Aorta (tissue), 5 donors: ENCODE measurements around the gene PCNP. TPM values are rescaled to one million over a fixed set of nuclear protein-coding genes. Genes with fewer than 3 reads are reported as not detected.

Experiments
- ATAC-seq: fragments of 200-7000 bp; cut with Tn5 transposase; one replicate; pipeline ENCODE4 v1.9.1; 2022; ENCODE audit warnings: moderate library complexity; ENCODE audit not compliant: low FRiP score
- DNase-seq, 2 donors: peaks; one replicate each; pipeline ENCODE4 v3.0.0-alpha.2; 2020
- H3K27ac ChIP-seq, 2 donors: one replicate each; pipeline ENCODE4 v1.5.1; 2013; ENCODE audit warnings: low read length in 2 of 2, mild to moderate bottlenecking in 2 of 2, moderate library complexity in 2 of 2, control low read depth in 1 of 2, inconsistent platforms in 1 of 2, low read depth in 1 of 2
- H3K27me3 ChIP-seq, 2 donors: one replicate each; pipeline ENCODE4 v1.6.1; 2013; ENCODE audit warnings: control low read depth in 1 of 2, low read length in 1 of 2, mild to moderate bottlenecking in 1 of 2, moderate library complexity in 1 of 2; ENCODE audit not compliant: insufficient read depth in 2 of 2, control insufficient read depth in 1 of 2
- H3K36me3 ChIP-seq, 2 donors: one replicate each; pipeline ENCODE4 v1.6.1; 2013; ENCODE audit warnings: control low read depth in 1 of 2, low read length in 1 of 2, mild to moderate bottlenecking in 1 of 2; ENCODE audit not compliant: insufficient read depth in 2 of 2, control insufficient read depth in 1 of 2
- H3K4me1 ChIP-seq, 2 donors: one replicate each; pipeline ENCODE4 v1.6.1; 2013; ENCODE audit warnings: low read length in 2 of 2, control low read depth in 1 of 2, mild to moderate bottlenecking in 1 of 2, moderate library complexity in 1 of 2; ENCODE audit not compliant: insufficient read depth in 2 of 2, control insufficient read depth in 1 of 2
- H3K4me3 ChIP-seq, 2 donors: one replicate each; pipeline ENCODE4 v1.5.1; 2013; ENCODE audit warnings: low read length in 2 of 2, control low read depth in 1 of 2, mild to moderate bottlenecking in 1 of 2
- H3K9me3 ChIP-seq: one replicate; pipeline ENCODE4 v1.6.1; 2013; ENCODE audit warnings: mild to moderate bottlenecking, low read length; ENCODE audit not compliant: control insufficient read depth
- WGBS, 2 donors: extraction: QIAGEN DNeasy Blood & Tissue Kit; methylation state at CpG; one replicate each; pipeline ENCODE4 v1.1.7; 2013; 5-methylcytosine and 5-hydroxymethylcytosine counted together
- intact Hi-C, 2 donors: fragments of 100-400 bp; cut with DNase I; formaldehyde crosslinking; loops; one replicate each; pipeline versions ENCODE4 v1.14.2 to v1.15.0; 2022
- polyA plus RNA-seq, 2 donors: library from polyadenylated mRNA; stranded (reverse); fragments of 200-250 nt; gene quantifications; one replicate each; pipeline ENCODE4 v1.2.3, GENCODE V29; 2013
- total RNA-seq, 2 donors: library from RNA; stranded (reverse); fragmentation: NEBNext Ultra II Directional; extraction: Animal tissue kit (Norgen Biotek cat#: 25700); gene quantifications; one replicate each; pipeline ENCODE4 v1.2.1, GENCODE V29; 2021
- donor health status: healthy with polysubstance abuse.
- donor health status: Bipolar disorder and iron deficiency.
- donor health status: DM: no; HTN: no; CAD: no.
- donor health status: DM: no; HTN: no; CAD: no.
- donor health status: DM: yes; HTN: yes; CAD: no.

The PCNP gene
- total and polyA plus RNA-seq, 4 donors, result 135 to 233 (median 169) TPM

DNA sequence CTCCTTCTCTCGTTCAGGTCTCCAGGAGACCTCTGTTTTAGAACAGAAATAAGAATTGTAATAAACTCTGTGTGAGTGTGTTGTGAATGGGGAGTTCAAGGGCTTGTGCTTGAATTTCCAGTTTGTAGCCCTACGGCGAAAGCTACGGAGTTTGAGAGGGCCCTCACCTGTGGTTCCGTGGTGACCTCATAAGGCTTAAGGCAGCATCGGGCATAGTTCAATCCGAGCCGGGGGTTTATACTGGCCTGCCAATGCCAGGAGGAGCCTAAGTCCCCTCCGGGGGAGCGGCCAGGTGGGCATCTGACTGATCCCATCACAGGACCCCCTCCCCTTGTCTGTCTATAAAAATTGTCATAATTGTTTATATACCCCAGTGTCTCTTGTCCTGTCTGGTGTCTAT, 59.2 kb downstream of the PCNP start:
- Histone ChIP-seq H3K4me1 (no peaks in the 10 kb centered on the region), H3K9me3 (no peaks in the 10 kb centered on the region), H3K4me3 (no peak overlapping the region), H3K27ac (no peak overlapping the region), H3K36me3 (no peaks in the 10 kb centered on the region), H3K27me3 (no peaks in the 10 kb centered on the region)
- DNase-seq (no peak), ATAC-seq (no peak)
- 87 to 88% methylated on average over 10 of the region's 10 CpGs for WGBS, 2 donors
- intact Hi-C loops, result no loop called here

DNA sequence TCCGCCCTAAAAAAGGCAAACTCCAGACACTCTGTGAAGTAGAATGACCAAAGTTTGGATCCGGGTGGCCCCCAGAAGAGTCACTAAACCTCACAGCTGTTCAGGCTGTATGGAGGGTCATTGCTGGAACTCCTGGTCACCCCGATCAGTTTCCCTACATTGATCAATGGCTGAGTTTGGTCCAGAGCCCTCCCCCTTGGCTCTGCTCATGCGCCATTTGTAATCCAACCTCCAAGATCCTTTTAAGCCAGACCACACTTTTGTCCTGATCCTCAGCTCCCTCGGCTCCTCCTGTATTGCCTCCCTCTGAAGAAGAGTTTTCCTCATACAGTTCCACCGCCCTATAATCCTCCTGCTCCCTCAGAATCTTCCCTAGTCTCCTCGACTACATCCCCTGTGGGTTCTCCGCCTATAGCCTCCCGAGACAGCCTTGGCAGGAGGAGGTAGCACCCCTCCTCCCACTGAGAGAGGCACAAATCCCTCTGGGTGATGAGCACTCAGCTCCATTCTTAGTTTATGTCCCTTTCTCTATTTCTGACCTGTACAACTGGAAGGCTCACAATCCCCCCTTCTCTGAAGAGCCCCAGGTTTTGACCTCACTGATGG, 60.7 kb downstream of the PCNP start:
- Histone ChIP-seq H3K4me1 (no peaks in the 10 kb centered on the region), H3K27me3 (no peaks in the 10 kb centered on the region), H3K9me3 (no peaks in the 10 kb centered on the region), H3K36me3 (no peaks in the 10 kb centered on the region), H3K27ac (no peak overlapping the region), H3K4me3 (no peak overlapping the region)
- no peak for ATAC-seq
- 81 to 84% methylated on average over 9 of the region's 9 CpGs for WGBS, 2 donors
- intact Hi-C loops, result no loop called here
- no peak for DNase-seq

DNA sequence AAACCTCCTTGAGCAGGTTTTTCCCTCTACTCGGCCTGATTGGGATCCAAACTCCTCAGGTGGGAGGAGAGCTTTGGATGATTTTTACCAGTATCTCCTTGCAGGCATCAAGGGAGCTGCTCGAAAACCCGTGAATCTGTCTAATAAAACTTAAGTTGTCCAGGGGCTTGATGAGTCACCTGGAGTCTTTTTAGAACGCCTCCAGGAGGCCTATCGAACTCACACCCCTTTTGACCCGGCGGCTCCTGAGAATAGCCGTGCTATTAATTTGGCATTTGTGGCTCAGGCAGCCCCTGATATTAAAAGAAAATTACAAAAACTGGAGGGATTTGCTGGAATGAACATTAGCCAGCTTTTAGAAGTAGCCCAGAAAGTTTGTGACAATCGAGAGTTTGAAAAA, 61.4 kb downstream of the PCNP start:
- Histone ChIP-seq H3K9me3 (no peaks in the 10 kb centered on the region), H3K4me1 (no peaks in the 10 kb centered on the region), H3K36me3 (no peaks in the 10 kb centered on the region), H3K27me3 (no peaks in the 10 kb centered on the region), H3K27ac (no peak overlapping the region), H3K4me3 (no peak overlapping the region)
- DNase-seq (no peak), ATAC-seq (no peak)
- WGBS, 2 donors, result 85 to 86% methylated on average over 9 of the region's 9 CpGs
- intact Hi-C loops, result no loop called here

DNA sequence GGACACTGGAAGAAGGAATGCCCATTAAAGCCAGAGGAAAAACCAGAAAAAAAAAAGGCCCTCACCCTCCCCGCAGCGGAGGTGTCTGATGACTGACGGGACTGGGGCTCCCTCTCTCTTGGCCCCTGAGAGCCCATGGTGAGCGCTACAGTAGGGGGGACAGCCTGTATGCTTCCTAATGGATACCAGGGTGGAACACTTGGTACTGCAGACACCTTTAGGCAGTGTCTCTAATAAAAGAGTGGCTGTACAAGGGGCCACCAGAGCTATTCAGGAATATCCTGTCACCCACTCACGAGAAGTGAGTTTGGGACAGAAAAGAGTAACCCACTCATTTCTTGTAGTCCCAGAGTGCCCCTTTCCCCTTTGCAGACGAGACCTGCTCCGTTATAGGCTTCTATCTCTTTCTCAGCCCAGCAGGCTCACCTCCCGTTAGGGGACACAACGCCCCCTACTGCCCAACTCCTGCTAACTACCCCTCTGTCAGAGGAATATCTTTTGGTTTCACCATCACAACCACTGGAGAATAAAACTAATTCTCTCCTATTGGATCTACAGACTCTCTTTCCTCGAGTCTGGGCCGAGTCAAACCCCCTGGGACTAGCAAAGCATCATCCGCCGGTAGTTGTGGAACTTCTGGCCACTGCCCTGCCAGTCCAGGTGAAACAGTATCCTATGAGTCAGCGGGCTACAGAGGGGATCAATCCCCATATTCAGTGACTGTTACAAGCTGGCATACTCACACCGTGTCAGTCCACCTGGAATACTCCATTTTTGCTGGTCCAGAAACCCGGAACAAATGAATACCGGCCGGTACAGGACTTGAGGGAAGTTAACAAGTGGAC, 62.2 kb downstream of the PCNP start:
- Histone ChIP-seq H3K9me3 (no peaks in the 10 kb centered on the region), H3K36me3 (no peaks in the 10 kb centered on the region), H3K27me3 (no peaks in the 10 kb centered on the region), H3K27ac (no peak overlapping the region), H3K4me1 (no peaks in the 10 kb centered on the region), H3K4me3 (no peak overlapping the region)
- 51 to 53% methylated on average over 18 of the region's 18 CpGs for WGBS, 2 donors
- DNase-seq, result peak in 1 of 2 donors; percentile 64
- intact Hi-C loops, result no loop called here
- peak; percentile 70 for ATAC-seq

DNA sequence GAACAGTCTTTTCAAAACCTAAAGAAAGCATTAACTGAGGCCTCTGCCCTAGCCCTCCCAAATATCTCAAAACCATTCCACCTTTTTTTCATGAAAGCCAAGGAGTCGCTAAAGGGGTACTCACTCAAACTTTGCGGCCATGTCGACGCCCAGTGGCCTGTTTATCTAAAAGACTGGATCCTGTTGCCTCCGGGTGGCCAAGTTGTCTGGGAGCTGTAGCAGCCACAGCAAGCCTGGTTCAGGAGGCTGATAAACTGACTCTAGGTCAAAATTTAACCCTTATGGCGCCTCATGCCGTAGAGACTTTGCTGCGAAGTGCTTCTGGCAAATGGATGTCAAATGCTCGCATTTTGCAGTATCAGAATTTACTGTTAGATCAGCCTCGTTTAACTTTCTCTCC, 63.5 kb downstream of the PCNP start:
- WGBS, 2 donors, result 88 to 89% methylated on average over 10 of the region's 10 CpGs
- DNase-seq (no peak), ATAC-seq (no peak)
- Histone ChIP-seq H3K9me3 (no peaks in the 10 kb centered on the region), H3K4me1 (no peaks in the 10 kb centered on the region), H3K36me3 (no peaks in the 10 kb centered on the region), H3K27me3 (no peaks in the 10 kb centered on the region), H3K27ac (no peak overlapping the region), H3K4me3 (no peak overlapping the region)
- intact Hi-C loops, result no loop called here

DNA sequence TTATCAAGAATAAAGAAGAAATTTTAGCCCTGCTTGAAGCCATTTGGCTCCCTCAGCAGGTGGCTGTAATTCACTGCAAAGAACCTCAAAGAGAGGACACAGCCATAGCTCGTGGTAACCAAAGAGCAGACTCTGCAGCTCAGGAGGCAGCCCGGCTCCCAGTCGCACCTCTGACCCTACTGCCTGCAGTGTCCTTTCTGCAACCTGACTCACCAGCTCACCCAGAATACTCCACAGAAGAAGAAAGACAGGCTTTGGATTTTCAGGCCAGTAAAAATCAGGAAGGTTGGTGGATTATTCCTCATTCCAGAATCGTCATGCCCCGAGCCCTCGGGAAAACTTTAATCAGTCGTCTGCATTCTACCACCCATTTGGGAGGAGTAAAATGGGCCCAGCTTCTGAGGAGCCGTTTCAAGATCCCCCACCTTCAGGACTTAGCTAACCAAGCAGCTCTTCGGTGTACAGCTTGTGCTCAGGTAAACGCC, 64.3 kb downstream of the PCNP start:
- Histone ChIP-seq H3K36me3 (no peaks in the 10 kb centered on the region), H3K4me1 (no peaks in the 10 kb centered on the region), H3K9me3 (no peaks in the 10 kb centered on the region), H3K27me3 (no peaks in the 10 kb centered on the region), H3K4me3 (no peak overlapping the region), H3K27ac (no peak overlapping the region)
- DNase-seq (no peak), ATAC-seq (no peak)
- intact Hi-C loops, result no loop called here
- 77 to 78% methylated on average over 10 of the region's 10 CpGs for WGBS, 2 donors

DNA sequence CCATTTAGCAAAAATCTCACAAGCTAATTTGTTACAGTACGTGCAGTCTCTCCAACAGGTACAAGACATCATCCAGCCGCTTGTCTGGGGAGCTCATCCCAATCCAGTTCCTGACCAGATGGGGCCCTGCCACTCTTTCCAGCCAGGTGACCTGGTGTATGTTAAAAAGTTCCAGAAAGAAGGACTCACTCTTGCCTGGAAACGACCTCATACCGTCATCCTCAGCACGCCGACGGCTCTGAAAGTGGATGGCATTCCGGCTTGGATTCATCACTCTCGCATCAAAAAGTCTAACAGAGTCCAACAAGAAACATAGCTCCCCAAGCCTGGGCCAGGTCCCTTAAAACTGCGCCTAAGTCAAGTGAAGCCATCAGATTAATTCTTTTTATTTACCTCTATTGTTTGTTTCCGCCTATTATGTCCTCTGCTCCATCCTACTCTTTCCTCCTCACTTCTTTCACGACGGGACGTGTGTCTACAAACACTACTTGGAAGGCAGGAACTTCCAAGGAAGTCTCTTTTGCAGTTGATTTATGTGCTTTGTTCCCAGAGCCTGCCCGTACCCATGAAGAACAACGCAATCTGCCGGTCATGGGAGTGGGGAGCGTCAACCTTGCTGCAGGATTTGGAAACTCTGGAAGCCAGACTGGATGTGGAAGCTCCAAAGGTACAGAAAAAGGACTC, 65.4 kb downstream of the PCNP start:
- 82% methylated on average over 18 of the region's 18 CpGs for WGBS, 2 donors
- intact Hi-C loops, result no loop called here
- DNase-seq (no peak), ATAC-seq (no peak)
- Histone ChIP-seq H3K27me3 (no peaks in the 10 kb centered on the region), H3K36me3 (no peaks in the 10 kb centered on the region), H3K9me3 (no peaks in the 10 kb centered on the region), H3K4me1 (no peaks in the 10 kb centered on the region), H3K4me3 (no peak overlapping the region), H3K27ac (no peak overlapping the region)

DNA sequence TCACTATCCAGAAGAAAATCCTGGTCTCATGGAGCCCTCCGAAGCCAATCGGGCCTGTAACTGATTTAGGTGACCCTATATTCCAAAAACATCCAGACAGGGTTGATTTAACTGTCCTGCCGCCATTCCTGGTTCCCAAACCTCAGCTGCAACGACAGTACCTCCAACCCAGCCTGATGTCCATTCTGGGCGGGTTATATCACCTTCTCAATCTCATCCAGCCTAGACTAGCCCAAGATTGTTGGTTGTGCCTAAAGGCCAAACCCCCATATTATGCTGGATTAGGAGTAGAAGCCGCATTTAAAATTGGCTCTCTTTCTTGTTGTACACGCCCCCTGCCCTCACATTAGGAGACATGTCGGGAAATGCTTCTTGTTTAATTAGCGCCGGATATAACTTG, 66.3 kb downstream of the PCNP start:
- H3K27ac ChIP-seq, result no peak overlapping the region
- H3K9me3 ChIP-seq, result no peaks in the 10 kb centered on the region
- DNase-seq (no peak), ATAC-seq (no peak)
- H3K27me3 ChIP-seq, result no peaks in the 10 kb centered on the region
- H3K4me1 ChIP-seq, result no peaks in the 10 kb centered on the region
- no peak overlapping the region for H3K4me3 ChIP-seq
- intact Hi-C loops, result no loop called here
- WGBS, 2 donors, result 96% methylated on average over 10 of the region's 10 CpGs
- H3K36me3 ChIP-seq, result no peaks in the 10 kb centered on the region
